T follicular helper cell (primary cell): ENCODE data around the gene NPAS3.

Experiments used
- DNase-seq: peaks from one replicate; pipeline ENCODE4 v3.0.0-alpha.2; 2020; ENCODE audit warnings: low read depth

The NPAS3 gene

DNA sequence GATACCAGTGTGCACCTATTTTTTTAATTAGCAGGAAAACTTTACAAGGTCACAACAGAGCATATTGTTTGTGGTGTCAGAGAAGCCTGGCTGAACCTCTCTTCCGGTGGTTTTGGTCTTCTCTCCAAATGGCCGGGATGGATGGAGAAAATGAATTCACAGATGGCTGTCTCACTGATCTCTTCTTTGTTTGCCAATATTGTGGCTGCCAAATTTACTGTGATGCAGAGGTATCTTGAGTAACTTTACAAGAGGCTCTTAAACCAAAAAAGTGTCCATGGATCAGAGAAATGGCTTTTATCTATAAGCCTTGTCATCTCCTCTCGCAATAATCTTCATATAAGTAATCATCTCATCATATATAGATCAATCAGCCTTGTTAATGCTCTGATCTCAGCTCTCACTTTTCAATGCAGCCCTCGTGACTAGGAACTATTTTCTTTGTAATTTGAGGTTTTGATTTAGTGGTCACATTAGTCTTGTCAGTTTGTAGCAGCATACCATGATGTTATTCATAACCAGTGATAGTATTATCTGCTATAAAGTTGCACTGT is 704.1 kb downstream of the NPAS3 start:
- no peak for DNase-seq

DNA sequence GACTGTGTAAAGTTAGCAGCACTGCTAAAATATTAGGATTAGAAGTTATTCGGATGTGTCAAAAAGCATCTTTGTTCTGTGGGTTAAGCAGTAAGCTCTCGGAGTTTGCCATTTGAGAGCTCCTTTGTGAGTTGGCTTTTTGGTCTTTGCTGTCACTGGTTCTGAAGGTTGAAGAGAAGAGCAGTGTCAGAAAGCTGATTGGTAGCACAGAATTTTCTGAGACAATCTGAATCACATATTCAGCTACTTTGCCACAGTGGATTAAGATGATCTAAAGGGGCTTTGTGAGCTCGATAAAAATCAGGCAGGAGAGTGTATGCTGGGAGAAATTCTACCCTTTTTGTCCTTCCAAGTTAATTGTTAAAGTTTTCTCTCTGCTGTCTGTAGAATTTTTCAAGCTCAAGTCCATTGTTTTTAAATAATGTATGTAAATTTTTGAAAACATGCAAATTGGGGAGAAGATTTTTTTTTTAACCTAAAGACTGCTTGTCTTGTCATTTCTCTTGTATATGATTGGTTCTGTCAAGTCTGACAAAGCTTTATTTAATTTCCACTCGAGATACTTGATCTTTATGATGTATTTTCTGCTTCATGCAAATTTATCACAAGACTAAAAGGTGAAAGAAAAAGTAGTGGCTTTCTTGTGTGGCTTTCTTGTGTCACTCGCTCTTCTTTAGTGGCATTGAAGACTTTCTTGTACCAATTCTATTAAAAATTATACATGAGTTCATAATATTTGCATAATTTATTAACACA is 704.9 kb downstream of the NPAS3 start:
- DNase-seq, result no peak

DNA sequence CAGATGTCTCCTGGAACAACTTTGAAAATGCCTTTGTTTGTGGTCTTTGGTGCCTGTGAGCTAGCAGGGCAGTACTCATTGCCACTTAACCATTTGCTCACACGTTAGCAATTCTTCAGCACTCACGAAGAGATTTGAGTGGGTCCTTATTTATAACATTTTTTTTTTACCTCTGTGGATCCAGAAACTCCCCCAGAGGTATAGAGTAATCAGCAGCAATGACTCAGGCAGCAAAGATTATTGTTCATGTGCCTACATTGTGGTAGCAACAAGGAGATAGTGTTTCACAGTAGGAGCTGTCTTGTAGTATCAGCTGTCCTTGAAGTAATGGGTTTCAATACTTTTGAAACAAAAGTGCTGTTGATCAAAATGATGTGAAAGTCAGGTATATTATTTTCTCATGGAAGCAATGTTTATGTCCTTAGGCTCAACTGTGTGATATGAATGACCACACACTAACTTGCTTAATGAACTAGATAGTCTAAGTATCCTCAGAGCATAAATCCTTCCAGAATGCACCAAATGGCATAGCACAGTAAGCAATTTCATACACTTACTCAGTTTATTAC is 708.1 kb downstream of the NPAS3 start:
- no peak for DNase-seq

DNA sequence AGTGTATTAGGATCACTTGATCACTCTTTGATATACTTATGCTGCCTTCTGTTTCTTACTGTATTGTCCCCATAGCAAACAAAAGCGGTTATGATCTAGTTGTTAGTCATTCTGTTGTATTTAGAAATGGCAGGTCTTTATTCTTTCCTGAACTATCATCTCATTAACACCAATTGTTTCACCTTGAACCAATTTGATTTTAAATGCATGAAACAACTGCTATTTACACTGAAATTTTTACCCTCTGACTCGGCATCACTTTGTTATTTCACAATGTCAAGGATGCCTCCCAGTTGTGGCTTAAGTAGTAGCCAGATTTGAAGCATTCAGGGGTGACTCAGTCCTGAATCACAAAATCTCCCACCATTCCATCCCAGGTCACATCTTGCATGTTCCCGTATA is 708.7 kb downstream of the NPAS3 start:
- no peak for DNase-seq

DNA sequence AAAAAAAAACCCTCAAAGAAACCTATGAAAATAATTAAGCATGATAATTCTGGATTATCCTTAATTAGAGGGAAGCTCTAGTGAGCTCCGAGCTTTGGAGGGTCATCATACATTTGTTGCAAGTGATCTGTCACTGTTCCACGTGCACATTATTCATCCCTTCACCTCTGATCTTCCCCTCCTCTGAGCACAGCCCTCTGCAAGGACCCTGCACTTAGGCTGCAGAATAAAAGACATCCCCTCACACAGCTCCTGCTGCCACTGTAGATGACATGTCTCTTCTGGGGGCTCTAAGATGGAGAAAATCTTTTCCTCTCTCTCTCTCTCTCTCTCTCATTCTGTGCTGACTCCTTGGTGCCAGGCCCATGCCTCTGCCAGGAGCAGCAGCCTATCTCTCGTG is 711.8 kb downstream of the NPAS3 start:
- no peak for DNase-seq

DNA sequence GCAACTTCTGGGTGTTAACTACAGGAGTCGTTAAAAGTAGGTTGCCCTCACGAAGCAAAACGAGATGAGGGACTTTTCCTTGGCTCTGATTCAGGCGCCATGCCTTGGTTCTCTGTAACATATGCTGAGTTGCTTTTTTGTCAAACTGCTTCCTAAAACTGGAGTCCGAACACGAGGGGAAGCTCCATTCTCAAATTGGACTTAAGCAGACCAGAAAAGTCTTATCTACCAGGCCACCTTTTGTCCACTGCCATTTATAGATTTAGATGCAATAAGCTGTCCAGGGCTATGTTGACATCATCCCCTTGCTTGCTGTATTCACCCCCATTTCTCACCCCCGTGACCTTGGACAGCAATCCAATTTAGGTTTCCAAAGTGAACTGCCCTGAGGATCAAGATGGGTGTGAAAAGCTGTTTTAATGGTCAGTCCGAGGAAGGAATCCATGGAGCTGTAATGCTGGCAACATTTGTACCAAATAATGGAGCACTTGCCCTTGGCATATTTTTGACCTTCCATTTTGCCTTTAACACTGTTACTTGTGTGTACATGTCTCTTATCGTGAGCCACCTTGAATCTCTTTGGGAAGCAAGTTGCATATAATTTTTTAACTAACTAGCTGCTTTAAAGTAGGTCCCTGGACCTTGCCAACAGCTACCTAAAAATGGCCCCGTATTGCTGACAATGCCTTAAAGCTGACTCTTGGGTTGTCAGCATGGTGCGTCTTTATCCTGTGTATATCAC is 714.1 kb downstream of the NPAS3 start:
- no peak for DNase-seq

DNA sequence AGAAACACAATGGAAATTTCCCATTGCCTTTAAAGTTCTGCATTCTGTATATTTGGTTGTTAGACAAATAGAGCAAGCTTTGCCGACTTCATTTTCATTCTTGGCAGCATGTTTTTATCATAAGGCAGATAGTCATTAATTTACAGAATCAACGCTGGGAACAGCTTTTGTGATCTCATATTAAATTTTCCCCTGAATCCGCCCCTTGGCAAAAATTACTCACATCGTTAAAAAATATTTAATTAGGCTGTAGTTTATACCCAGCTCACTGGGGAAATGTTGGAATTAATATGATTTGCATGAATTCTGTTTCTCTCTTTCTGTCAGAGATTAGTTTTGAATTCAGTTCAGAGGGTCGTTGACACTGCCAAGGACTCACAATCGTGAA is 714.6 kb downstream of the NPAS3 start:
- no peak for DNase-seq

DNA sequence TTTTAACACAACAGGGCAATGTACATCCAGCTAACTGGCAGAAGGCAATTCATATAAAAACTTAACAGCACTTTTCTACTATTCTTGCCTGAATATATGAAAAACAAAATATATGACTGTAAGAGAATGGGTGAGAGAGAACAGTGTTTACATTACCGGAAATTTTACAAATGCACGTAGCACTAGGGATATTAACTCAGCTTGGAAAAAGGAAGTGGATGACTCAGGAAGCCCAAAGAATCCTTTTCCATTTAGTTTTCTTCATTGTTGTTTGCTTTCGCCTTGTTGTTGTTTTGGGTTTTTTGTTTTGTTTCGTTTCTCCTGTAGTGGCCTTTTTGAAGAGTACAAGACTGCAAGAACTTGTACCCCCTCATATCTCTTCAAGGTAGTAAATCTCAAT is 716.7 kb downstream of the NPAS3 start:
- DNase-seq, result no peak

DNA sequence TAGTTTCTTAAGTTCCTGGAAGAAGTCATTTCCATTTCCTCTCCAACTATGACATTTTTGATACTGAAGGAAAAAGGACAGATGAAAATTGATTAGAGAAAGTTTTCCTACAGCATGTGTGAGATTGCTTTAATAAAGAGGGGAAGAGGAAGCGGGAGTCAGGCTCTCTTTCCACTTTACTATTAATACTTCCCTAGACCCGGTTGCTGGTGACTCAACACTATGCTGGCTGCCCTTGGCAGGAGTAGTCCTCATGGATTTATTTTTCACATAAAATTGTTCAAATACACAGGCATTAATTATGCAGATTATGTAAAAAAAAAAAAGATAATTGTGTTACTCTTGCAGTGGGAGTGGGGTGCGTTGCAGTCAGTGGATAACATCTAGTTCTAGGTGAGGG is 718.8 kb downstream of the NPAS3 start:
- DNase-seq, result no peak

DNA sequence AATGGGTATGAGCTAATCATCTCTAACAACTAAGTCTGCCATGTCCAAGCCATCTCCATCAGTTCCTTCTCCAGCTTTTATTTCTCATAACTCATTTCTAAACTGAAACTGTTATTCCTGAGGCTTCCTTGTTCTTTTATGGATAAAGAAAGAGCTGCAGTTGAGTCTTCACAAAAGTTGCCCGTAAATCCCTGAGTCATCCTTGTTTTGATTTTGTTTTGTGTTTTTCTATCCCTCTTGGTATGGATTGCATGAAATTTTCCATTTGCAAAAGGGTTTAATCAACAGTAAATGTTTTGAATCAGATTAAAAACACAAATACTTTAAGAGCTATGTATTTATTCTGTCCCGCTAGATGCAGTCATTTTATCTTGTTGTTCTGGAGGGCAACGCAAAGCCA is 721.6 kb downstream of the NPAS3 start:
- no peak for DNase-seq

DNA sequence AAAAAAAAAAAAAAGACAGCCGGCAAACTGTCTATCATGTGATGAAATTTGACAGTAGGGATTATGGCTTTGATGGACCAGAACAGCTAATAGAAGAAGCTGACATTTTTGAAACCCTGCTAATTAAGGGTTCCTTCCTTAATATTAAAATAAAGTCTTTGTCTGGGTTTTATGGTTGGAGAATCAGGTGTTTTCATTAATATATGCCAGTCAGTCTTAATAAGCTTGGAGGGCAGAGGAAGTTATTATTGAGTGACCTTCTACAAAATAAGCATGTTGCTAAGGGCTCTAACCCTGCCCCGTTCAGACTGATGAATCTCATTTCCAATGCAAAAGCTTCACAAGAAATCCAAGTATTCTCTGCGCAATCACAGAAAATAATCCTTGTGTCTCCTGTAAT is 722.4 kb downstream of the NPAS3 start:
- DNase-seq, result no peak

DNA sequence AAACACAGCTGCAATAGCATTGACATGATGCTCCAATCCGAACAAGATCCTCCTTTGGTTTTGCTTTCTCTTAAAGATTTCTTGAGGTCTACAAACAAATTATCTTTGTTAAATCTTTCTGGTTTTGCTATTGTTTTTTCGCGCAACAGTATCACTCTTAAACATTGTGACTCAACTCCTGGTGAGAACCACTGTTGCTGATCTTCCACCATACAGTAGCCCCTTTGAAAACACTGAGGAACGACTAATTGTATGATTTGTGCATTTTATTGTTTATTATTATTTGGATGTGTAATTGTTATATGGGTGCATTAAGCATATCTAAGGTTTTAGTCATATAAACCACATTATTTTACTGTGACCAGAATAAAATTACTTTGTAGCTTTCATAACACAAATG is 729.4 kb downstream of the NPAS3 start:
- no peak for DNase-seq

DNA sequence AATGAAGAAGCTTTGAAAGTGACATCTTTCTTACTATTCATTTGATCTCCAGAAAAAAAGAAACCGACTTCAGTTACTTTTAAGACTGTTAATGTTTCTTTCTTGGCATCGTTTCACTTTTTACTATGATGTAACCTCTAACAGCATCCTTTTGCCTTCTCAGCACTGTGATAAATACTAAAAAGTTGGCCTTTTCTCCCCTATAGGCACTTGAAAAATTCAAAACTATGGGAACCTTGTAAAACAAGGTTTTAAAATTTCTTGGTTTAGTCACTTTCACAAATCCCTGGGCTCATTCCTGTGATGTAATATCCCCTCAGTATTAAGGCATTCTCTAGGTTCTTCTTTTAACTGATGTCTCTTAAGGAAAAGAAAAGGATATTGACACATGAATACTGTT is 730.4 kb downstream of the NPAS3 start:
- DNase-seq, result no peak

DNA sequence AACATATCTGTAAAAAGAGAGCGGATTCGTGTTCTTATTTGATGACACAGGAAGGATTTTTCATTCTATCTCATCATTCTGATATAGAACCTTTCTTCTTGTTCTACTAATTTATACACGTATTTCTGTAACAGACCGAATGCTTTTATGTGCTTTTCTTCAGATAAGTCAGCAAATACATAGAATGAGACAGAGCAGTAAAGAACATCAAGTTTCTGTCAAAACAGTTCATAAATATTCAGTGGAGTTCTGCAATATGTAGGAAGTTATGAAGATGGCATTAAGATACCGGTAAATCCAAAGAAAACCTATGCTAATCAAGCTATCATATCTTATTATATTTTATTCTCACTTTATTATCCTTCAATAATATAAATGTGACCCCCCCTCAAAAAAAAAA is 731.6 kb downstream of the NPAS3 start:
- DNase-seq, result no peak

DNA sequence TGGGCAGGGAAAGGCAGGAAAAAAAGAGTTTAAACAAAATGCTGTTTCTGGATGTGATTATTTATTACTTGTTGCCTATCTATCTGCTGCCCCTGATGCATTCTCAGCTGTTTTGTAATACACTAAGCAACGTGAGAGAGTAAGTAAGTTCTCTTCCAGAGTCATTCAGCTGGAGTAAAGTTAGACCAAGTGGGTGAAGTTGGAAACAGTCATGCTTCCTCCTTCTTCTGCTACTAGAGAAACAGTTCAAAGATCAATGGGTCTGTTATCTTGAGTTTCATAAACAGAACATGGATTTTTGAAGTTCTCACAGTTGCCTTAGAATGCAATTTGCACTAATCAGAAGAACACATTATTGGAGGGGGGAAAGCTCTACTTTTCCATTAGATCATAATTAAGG is 732.9 kb downstream of the NPAS3 start:
- no peak for DNase-seq

DNA sequence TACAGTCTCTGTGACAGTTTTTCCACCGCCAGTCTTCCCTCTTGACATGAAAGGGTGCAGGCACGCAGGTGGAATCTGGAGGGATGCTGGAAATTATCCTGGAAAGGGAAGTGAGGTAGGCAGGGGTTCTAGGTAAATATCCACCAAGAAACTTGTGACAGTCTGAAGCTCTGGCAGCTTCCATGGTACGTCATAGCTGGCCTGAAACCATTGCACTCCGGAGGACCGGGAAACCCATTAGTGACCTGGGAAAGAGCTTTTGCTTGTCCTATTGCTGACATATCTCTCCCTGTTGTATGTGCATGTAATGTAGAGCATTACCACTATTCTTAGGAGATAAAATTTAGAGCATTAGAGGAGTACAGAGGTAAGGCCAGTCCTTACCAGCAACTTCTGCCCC is 736.2 kb downstream of the NPAS3 start:
- no peak for DNase-seq

DNA sequence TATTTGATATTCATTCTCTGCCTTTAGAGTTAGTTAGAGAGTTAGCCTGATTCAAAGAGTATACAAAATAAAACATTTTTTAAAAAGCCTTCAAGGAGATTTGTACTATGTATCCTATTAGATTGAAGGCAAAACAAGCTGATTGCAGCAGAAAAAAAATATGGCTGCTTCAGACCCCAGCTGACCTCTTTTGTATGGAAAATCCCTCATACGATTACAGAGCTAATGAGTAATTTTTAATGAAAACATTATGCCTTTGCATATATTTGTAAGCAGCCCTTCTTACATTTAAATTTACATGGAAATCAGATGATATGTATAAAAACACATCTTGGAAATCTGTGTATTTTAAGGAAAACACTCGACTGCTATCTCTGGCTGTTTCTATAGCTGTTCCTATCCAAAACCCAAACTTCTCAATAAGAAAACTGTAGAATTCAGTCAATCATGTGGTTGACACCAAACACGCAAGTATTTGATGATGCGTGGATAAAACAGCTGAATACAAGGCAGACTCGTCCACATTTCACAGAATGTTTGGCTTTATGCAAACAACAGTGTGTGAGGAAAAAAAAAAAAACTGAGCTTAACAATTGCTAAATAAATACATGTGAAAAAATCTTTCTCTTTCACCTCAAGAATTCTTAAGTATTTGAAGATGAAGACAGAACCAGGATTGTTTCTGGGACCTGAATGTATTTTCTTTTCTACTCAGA is 736.9 kb downstream of the NPAS3 start:
- no peak for DNase-seq

DNA sequence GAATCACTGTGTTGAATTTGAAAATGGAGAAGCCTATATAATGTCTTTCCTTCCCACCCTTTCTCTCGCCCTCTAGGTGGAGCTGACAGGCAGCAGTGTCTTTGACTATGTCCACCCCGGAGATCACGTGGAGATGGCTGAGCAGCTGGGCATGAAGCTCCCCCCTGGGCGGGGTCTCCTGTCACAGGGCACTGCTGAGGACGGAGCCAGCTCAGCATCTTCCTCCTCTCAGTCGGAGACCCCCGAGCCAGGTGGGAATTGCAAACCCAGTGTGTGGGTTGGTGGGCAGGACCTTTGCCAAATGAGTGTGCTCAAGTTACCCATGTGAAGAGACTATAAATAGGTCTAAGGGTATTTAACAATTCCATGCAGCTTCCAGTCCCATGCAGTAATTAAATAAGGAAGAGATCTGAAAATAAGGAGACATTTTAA is 737.5 kb downstream of the NPAS3 start:
- DNase-seq, result no peak

DNA sequence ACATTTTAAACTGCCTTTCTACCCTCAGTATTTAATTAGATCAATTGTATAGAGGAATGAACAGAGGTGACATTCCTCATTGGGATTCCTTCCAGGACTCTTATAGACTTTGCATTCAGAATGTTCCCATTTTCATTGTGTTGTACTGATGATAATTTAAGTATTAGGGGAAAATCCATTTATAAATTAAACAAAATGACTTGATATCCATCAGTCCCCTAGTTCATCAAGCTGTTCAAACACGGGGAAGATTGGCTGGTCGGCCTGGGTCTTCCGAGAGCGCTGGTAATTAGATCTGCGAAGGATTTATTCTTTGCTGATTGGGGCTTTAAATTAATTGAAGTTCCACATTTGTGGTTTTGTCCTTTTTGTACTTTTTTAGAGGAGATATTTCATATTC is 738.2 kb downstream of the NPAS3 start:
- no peak for DNase-seq

DNA sequence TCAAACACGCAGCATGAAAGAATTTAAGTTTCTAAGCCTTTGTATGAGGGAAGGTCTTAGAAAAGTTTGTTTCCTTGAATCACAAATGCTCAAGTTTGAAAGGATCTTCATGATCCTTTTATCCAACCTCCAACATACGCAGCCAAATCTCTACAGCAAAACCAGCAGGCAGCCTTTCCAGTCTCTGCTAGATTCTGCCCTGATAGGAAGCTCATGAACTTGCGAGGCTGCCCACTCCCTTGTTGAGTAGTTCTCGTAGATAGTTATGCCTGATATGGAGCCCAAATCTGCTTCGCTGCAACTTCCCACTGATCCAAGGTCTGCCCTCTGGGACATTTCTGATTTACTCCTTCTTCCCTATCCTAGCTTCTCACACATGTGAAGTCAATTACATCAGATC is 739.3 kb downstream of the NPAS3 start:
- DNase-seq, result no peak

DNA sequence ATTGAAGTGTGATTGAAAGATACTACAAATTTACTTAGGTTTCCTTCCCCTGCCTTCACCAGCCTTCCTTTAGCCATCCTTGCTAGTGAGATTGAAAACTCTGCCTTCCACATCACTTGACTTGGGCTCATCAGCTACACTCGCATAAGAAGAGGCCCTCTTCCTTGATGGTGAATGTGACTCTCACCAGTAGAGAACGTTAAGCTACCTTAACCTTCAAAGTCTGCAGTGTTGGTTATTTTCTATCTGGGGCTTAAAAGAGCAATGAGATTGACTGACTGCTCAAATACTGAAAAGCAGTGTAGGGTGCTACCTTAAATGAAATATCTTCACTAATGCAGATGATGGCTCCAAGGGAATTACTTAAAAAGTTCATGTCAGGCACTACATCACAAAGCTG is 740.3 kb downstream of the NPAS3 start:
- no peak for DNase-seq

DNA sequence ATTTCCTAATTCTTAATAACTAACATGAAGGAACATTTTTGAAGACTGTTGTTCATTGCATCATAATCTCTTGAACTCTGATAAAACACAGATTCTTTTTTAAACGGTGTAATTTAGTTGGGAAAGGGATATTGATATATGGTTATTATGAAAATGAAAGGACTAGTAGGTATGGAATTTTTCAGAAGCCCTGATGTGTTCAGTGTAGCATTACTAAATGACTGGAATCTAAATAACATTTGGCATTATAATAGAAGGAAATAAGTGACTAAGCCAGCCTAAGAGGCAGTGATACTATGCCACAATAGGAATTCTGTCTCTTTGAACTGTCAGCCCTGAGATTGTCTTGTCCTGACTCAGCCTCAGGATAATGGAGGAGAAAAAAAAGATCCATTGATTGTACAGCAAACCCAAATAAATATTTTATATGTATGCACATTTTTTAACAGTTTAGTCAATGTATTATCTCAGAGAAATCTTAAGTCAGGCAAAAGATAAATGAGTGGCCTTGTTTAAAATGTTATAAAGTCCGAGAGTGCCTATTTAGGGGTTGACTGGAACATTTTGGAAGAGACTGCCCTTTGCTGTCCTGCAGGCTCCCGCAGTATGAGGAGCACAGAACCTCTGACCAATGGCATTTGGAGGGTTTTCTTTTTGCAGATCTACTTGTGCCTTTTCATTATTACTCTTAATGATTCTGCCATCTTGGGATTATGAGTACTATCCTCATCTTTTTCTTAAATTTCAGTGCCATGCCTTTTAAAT is 741.0 kb downstream of the NPAS3 start:
- DNase-seq, result no peak
